Measurements from ENCODE around the gene TUBGCP6. TPM values are rescaled to one million over a fixed set of nuclear protein-coding genes. Genes with fewer than 3 reads are reported as not detected.

Gene TUBGCP6
- total and polyA plus RNA-seq, 2 experiments from 2014 or later: 18.6 to 47.1 TPM

DNA sequence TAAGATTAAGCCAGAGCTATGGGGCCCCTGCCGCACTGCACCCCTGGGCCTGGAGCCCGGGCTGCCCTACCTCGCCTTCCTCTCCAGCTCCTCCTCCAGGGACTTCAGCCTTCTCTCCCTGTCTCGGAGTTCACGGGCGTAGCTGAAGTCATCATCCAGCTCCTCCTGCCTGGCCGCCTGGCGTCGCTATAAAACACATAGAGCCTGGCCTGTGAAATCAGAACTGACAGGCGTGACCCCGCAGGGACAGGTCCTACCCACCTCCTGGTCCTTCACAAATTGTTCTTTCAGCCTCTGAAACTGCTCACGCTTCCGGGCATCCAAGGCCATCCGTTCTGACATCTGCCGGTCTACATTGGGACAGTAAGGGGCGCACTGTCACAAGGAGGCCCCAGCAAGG is 20.8 kb downstream of the TUBGCP6 start (continued):
- TF ChIP-seq, protein P1, sequence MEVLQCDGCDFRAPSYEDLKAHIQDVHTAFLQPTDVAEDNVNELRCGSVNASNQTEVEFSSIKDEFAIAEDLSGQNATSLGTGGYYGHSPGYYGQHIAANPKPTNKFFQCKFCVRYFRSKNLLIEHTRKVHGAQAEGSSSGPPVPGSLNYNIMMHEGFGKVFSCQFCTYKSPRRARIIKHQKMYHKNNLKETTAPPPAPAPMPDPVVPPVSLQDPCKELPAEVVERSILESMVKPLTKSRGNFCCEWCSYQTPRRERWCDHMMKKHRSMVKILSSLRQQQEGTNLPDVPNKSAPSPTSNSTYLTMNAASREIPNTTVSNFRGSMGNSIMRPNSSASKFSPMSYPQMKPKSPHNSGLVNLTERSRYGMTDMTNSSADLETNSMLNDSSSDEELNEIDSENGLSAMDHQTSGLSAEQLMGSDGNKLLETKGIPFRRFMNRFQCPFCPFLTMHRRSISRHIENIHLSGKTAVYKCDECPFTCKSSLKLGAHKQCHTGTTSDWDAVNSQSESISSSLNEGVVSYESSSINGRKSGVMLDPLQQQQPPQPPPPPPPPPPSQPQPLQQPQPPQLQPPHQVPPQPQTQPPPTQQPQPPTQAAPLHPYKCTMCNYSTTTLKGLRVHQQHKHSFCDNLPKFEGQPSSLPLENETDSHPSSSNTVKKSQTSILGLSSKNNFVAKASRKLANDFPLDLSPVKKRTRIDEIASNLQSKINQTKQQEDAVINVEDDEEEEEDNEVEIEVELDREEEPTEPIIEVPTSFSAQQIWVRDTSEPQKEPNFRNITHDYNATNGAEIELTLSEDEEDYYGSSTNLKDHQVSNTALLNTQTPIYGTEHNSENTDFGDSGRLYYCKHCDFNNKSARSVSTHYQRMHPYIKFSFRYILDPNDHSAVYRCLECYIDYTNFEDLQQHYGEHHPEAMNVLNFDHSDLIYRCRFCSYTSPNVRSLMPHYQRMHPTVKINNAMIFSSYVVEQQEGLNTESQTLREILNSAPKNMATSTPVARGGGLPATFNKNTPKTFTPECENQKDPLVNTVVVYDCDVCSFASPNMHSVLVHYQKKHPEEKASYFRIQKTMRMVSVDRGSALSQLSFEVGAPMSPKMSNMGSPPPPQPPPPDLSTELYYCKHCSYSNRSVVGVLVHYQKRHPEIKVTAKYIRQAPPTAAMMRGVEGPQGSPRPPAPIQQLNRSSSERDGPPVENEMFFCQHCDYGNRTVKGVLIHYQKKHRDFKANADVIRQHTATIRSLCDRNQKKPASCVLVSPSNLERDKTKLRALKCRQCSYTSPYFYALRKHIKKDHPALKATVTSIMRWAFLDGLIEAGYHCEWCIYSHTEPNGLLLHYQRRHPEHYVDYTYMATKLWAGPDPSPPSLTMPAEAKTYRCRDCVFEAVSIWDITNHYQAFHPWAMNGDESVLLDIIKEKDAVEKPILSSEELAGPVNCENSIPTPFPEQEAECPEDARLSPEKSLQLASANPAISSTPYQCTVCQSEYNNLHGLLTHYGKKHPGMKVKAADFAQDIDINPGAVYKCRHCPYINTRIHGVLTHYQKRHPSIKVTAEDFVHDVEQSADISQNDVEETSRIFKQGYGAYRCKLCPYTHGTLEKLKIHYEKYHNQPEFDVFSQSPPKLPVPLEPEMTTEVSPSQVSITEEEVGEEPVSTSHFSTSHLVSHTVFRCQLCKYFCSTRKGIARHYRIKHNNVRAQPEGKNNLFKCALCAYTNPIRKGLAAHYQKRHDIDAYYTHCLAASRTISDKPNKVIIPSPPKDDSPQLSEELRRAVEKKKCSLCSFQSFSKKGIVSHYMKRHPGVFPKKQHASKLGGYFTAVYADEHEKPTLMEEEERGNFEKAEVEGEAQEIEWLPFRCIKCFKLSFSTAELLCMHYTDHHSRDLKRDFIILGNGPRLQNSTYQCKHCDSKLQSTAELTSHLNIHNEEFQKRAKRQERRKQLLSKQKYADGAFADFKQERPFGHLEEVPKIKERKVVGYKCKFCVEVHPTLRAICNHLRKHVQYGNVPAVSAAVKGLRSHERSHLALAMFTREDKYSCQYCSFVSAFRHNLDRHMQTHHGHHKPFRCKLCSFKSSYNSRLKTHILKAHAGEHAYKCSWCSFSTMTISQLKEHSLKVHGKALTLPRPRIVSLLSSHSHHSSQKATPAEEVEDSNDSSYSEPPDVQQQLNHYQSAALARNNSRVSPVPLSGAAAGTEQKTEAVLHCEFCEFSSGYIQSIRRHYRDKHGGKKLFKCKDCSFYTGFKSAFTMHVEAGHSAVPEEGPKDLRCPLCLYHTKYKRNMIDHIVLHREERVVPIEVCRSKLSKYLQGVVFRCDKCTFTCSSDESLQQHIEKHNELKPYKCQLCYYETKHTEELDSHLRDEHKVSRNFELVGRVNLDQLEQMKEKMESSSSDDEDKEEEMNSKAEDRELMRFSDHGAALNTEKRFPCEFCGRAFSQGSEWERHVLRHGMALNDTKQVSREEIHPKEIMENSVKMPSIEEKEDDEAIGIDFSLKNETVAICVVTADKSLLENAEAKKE (CRISPR knock-in tag; IDR thresholded peaks at IDR 0.05): no peak
- TF ChIP-seq, protein P2, sequence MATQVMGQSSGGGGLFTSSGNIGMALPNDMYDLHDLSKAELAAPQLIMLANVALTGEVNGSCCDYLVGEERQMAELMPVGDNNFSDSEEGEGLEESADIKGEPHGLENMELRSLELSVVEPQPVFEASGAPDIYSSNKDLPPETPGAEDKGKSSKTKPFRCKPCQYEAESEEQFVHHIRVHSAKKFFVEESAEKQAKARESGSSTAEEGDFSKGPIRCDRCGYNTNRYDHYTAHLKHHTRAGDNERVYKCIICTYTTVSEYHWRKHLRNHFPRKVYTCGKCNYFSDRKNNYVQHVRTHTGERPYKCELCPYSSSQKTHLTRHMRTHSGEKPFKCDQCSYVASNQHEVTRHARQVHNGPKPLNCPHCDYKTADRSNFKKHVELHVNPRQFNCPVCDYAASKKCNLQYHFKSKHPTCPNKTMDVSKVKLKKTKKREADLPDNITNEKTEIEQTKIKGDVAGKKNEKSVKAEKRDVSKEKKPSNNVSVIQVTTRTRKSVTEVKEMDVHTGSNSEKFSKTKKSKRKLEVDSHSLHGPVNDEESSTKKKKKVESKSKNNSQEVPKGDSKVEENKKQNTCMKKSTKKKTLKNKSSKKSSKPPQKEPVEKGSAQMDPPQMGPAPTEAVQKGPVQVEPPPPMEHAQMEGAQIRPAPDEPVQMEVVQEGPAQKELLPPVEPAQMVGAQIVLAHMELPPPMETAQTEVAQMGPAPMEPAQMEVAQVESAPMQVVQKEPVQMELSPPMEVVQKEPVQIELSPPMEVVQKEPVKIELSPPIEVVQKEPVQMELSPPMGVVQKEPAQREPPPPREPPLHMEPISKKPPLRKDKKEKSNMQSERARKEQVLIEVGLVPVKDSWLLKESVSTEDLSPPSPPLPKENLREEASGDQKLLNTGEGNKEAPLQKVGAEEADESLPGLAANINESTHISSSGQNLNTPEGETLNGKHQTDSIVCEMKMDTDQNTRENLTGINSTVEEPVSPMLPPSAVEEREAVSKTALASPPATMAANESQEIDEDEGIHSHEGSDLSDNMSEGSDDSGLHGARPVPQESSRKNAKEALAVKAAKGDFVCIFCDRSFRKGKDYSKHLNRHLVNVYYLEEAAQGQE (IDR thresholded peaks at IDR 0.05; ENCODE audit: unreplicated experiment): no peak
- TF ChIP-seq, protein P3, sequence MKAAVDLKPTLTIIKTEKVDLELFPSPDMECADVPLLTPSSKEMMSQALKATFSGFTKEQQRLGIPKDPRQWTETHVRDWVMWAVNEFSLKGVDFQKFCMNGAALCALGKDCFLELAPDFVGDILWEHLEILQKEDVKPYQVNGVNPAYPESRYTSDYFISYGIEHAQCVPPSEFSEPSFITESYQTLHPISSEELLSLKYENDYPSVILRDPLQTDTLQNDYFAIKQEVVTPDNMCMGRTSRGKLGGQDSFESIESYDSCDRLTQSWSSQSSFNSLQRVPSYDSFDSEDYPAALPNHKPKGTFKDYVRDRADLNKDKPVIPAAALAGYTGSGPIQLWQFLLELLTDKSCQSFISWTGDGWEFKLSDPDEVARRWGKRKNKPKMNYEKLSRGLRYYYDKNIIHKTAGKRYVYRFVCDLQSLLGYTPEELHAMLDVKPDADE (IDR thresholded peaks at IDR 0.05): no peak

DNA sequence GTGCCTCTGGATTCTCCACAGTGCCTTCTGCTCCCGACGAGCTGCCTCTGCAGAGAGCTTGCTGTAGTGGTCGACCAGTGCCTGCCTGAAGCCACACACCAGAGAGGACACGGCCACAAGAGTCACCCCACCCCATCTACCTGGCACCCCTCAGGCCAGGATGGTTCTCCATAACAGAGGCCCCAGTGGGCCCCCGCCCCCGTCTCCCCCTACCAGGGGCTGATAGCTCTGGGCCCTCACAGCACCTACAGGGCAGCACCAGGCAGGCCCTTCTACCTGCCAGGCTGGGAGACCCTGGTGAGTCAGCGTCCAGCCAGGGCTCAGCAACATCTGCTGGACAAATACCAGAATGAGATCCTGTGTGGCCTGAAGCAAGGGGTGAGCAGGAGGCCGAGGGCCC is 22.3 kb downstream of the TUBGCP6 start:
- DNase-seq (ENCODE audit: low spot score) (no peak), ATAC-seq (no peak)
- Histone ChIP-seq H3K4me2 (no peak overlapping the region), H4K20me1 (replicated peaks; ENCODE audit: insufficient read depth) (peaks cover 5% of the 10 kb centered on the region; the same call in 1 of the 2 replicates), H2AFZ (no peak overlapping the region), H3K36me3 (ENCODE audit: insufficient read depth) (no peaks in the 10 kb centered on the region), H3K27me3 (ENCODE audit: insufficient read depth) (no peaks in the 10 kb centered on the region), H3F3A (replicated peaks; ENCODE audit: low read depth) (no peaks in the 10 kb centered on the region), H3K79me2 (replicated peaks; ENCODE audit: insufficient read depth) (no peaks in the 10 kb centered on the region), H3K4me3 (no peak overlapping the region), H3K9me2 (ENCODE audit: insufficient read depth) (no peaks in the 10 kb centered on the region), H3K27ac (ENCODE audit: low read depth) (no peak overlapping the region), H3K4me1 (ENCODE audit: insufficient read depth) (no peaks in the 10 kb centered on the region; the same call in 1 of the 2 replicates)
- peaks cover 7% of the 10 kb centered on the region for H3K27me3 Mint-ChIP-seq (ENCODE audit: insufficient read depth, low read depth, poor library complexity)
- H3K27ac Mint-ChIP-seq: no peak overlapping the region
- peaks cover 49% of the 10 kb centered on the region for H3K36me3 Mint-ChIP-seq (ENCODE audit: low read depth)
- H3K4me1 Mint-ChIP-seq: peaks cover 2% of the 10 kb centered on the region; the same call in 1 of the 3 replicates
- H3K9me3 Mint-ChIP-seq: no peaks in the 10 kb centered on the region
- no peak overlapping the region for H3K4me3 Mint-ChIP-seq
- TF ChIP-seq, protein P3 (IDR thresholded peaks at IDR 0.05): no peak
- TF ChIP-seq STAT1 (IDR thresholded peaks at IDR 0.05; ENCODE audit: unreplicated experiment) (no peak), ZNF114 (CRISPR knock-in tag; IDR thresholded peaks at IDR 0.05) (no peak), EZH2 (IDR thresholded peaks at IDR 0.05; ENCODE audit: low read depth, unreplicated experiment) (no peak), EZH2phosphoT487 (IDR thresholded peaks at IDR 0.05; ENCODE audit: unreplicated experiment) (no peak)
- TF ChIP-seq, protein P4, sequence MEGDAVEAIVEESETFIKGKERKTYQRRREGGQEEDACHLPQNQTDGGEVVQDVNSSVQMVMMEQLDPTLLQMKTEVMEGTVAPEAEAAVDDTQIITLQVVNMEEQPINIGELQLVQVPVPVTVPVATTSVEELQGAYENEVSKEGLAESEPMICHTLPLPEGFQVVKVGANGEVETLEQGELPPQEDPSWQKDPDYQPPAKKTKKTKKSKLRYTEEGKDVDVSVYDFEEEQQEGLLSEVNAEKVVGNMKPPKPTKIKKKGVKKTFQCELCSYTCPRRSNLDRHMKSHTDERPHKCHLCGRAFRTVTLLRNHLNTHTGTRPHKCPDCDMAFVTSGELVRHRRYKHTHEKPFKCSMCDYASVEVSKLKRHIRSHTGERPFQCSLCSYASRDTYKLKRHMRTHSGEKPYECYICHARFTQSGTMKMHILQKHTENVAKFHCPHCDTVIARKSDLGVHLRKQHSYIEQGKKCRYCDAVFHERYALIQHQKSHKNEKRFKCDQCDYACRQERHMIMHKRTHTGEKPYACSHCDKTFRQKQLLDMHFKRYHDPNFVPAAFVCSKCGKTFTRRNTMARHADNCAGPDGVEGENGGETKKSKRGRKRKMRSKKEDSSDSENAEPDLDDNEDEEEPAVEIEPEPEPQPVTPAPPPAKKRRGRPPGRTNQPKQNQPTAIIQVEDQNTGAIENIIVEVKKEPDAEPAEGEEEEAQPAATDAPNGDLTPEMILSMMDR (conservative IDR thresholded peaks at IDR 0.05; ENCODE audit: low read depth in 2 of 2): no peak
